Measurements from ENCODE around the gene ABCG4. TPM values are rescaled to one million over a fixed set of nuclear protein-coding genes. Genes with fewer than 3 reads are reported as not detected.
A peak's percentile ranks its signal among the peaks of the same experiment; 100 is the strongest.

Gene ABCG4
- total RNA-seq, 6 donors from 2014 or later: 0.06 to 0.78 TPM; not detected in 4

DNA sequence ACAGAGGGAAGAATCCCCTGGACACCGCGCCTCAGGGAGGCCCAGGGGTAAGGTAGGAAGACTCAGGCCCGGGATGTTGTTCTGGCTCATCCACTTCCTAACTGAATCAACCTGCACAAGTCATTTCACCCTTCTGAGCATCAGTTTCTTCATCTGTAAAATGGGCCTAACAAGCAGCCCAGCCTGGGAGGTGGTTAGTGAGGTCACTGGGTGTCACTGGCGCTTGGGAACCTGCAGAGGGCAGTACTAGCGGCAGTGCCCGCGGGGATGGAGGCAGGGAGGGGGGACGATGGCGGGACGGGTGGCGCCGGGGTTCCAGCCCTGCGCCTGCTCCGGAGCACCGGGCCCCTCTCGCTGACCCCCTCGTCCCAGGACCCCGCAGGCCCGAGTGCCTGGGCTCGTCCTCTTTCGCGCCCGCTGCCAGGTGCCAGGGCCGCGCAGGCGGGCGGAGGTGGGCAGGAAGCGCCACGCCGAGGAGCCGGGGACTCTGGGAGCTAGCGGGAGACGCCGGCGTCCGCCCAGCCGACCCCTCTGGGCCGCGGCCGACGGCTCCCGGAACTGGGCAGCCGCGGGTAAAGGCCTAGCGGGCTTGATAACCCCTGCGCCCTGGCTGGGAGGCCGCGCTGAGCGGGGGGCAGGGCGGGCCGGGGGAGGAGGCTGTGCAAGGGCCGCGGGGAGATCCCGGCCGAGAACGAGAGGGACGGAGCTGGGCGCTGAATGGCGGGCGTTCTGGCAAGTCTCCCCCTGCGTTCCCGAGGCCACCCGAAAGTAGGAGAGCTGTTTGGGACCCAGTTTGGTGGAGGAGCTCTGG is 19.8 kb downstream of the ABCG4 start, which contains the start of gene NLRX1:
Gene NLRX1, plus strand, starts transcription at position 255 of the 811 bp plus-strand sequence. CDS start 2,679 bp downstream, outside the sequence.
- peak; percentile 92 to 94 for DNase-seq
- WGBS, 2 donors: 10 to 14% methylated on average over 16 to 34 of the region's 63 CpGs
- Histone ChIP-seq H3K27ac (peak within 1 kb of the TSS; percentile 94 to 98 (median 96)), H3K4me3 (peak within 1 kb of the TSS; percentile 61 to 88 (median 87)), H3K4me1 (peaks cover 0 to 8% (median 6%) of the 10 kb centered on the region in 4 donors), H3K27me3 (no peaks in the 10 kb centered on the region), H3K36me3 (peaks cover 0 to 6% (median 5%) of the 10 kb centered on the region in 4 donors), H3K9me3 (no peaks in the 10 kb centered on the region)
- ATAC-seq (ENCODE audit: low FRiP score in 2 of 2): peak; percentile 94 to 98
- TF ChIP-seq EP300 (IDR thresholded peaks at IDR 0.05): no peak
- TF ChIP-seq, protein P1, sequence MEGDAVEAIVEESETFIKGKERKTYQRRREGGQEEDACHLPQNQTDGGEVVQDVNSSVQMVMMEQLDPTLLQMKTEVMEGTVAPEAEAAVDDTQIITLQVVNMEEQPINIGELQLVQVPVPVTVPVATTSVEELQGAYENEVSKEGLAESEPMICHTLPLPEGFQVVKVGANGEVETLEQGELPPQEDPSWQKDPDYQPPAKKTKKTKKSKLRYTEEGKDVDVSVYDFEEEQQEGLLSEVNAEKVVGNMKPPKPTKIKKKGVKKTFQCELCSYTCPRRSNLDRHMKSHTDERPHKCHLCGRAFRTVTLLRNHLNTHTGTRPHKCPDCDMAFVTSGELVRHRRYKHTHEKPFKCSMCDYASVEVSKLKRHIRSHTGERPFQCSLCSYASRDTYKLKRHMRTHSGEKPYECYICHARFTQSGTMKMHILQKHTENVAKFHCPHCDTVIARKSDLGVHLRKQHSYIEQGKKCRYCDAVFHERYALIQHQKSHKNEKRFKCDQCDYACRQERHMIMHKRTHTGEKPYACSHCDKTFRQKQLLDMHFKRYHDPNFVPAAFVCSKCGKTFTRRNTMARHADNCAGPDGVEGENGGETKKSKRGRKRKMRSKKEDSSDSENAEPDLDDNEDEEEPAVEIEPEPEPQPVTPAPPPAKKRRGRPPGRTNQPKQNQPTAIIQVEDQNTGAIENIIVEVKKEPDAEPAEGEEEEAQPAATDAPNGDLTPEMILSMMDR (IDR thresholded peaks at IDR 0.05): peak; percentile 90 to 95 (median 92)
- TF ChIP-seq POLR2AphosphoS5 (IDR thresholded peaks at IDR 0.05): peak; percentile 69 to 79
- peak in 3 of 4 donors; percentile 46 to 86 (median 85) for TF ChIP-seq POLR2A (IDR thresholded peaks at IDR 0.05)

DNA sequence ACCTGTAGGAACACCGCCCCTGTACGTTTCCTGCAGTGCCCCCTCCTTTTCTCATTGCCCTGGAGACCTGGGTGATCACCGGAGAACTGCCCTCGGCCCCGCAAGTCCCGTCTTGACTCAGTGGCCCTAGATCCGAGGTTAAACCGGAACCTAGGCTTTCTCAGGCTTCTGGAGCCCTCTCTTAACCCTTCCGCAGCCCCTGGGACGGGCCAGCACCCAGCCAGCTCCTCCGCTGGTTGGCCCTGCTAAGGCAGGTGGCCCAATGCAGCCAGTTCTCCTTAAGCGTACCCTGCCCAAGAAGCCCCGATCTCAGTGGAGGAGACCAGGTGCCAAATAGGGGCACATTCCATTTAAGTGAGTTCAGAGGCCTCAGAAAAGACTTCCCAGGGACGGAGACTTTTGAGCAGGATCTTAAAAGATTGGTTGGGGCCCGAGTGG is 20.4 kb downstream of the ABCG4 start:
- 18 to 39% methylated on average over 2 to 14 of the region's 15 CpGs for WGBS, 2 donors
- Histone ChIP-seq H3K27ac (peak overlapping the region; percentile 94 to 98 (median 96)), H3K36me3 (peaks cover 0 to 12% (median 10%) of the 10 kb centered on the region in 4 donors), H3K4me3 (peak overlapping the region; percentile 61 to 88 (median 87)), H3K4me1 (peaks cover 0 to 8% (median 6%) of the 10 kb centered on the region in 4 donors), H3K27me3 (no peaks in the 10 kb centered on the region), H3K9me3 (no peaks in the 10 kb centered on the region)
- DNase-seq: peak; percentile 77 to 83
- ATAC-seq (ENCODE audit: low FRiP score in 2 of 2): peak; percentile 64 to 77
- TF ChIP-seq POLR2AphosphoS5 (IDR thresholded peaks at IDR 0.05) (peak in 1 of 2 donors; percentile 46), EP300 (IDR thresholded peaks at IDR 0.05) (no peak)

DNA sequence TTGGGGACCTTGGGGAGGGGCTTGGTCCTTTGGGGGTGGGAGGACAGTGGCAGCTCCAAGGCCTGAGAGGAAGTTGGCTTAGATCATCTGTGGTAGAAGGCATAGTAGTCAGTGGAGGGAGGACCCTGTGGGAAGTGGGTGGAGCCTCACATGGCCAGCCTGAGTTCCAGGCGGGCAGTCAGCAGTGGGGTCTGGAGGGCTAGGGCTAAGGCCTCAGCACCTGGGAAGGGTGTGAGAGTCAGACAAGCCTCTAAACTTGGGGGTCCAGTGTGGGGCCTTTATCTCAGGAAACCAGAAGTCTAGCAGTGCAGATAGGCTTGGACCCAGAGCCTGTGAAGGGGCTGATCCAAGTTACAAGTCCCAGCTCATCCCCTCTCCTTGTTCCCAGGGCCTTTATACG is 23.7 kb downstream of the ABCG4 start:
- H3K4me1 ChIP-seq: peaks cover 0 to 8% (median 6%) of the 10 kb centered on the region in 4 donors
- TF ChIP-seq, protein P1 (IDR thresholded peaks at IDR 0.05): no peak
- TF ChIP-seq POLR2AphosphoS5 (IDR thresholded peaks at IDR 0.05) (no peak), EP300 (IDR thresholded peaks at IDR 0.05) (no peak), POLR2A (IDR thresholded peaks at IDR 0.05) (no peak)
- no peak overlapping the region for H3K27ac ChIP-seq
- WGBS, 2 donors: 83 to 88% methylated on average over 2 of the region's 2 CpGs
- H3K4me3 ChIP-seq: no peak overlapping the region
- H3K36me3 ChIP-seq: peaks cover 6 to 37% (median 24%) of the 10 kb centered on the region in 4 donors
- H3K9me3 ChIP-seq: no peaks in the 10 kb centered on the region
- peak in 1 of 2 donors; percentile 16 for DNase-seq
- no peak for ATAC-seq (ENCODE audit: low FRiP score in 2 of 2)
- H3K27me3 ChIP-seq: no peaks in the 10 kb centered on the region

DNA sequence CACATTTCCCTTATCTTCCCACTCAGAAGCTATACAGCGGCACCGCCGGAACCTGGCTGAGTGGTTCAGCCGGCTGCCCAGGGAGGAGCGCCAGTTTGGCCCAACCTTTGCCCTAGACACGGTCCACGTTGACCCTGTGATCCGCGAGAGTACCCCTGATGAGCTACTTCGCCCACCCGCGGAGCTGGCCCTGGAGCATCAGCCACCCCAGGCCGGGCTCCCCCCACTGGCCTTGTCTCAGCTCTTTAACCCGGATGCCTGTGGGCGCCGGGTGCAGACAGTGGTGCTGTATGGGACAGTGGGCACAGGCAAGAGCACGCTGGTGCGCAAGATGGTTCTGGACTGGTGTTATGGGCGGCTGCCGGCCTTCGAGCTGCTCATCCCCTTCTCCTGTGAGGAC is 24.6 kb downstream of the ABCG4 start:
- TF ChIP-seq POLR2A (IDR thresholded peaks at IDR 0.05): no peak
- Histone ChIP-seq H3K9me3 (no peaks in the 10 kb centered on the region), H3K27ac (no peak overlapping the region), H3K36me3 (peaks cover 6 to 42% (median 27%) of the 10 kb centered on the region in 4 donors), H3K27me3 (no peaks in the 10 kb centered on the region), H3K4me1 (peaks cover 0 to 7% (median 5%) of the 10 kb centered on the region in 4 donors), H3K4me3 (no peak overlapping the region)
- ATAC-seq (ENCODE audit: low FRiP score in 2 of 2) (no peak), DNase-seq (peak in 1 of 2 donors; percentile 65)
- 93 to 96% methylated on average over 21 of the region's 21 CpGs for WGBS, 2 donors

DNA sequence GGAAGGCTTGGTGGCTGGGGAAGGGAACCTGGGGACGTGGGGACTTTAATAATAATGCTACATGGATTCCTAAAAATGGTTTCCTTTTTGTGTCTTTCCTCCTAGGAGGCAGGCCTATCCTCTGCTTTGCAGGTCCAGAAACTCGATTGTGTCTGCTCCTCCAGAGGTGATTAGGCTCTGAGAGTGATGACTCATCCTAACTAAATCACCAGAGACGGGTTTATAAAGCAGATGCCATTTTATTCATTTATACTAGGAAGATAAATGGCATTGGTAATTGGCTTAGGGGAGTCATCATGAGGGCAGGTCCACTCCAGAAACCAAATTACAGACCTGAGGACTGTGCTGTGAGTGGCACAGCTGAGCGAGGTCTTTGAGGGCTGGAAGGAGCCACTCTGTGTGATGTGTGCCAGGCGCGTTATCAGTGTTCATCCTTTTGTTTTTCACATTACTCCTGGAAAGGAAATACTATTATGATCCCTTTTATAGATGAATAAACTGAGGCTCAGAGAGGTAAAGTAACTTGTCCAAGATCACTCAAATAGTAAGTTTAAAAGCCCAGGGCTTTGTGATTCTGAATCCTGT is 26.7 kb downstream of the ABCG4 start:
- no peak for ATAC-seq (ENCODE audit: low FRiP score in 2 of 2)
- H3K4me1 ChIP-seq: no peaks in the 10 kb centered on the region
- DNase-seq: no peak
- H3K4me3 ChIP-seq: no peak overlapping the region
- no peak for TF ChIP-seq POLR2AphosphoS5 (IDR thresholded peaks at IDR 0.05)
- TF ChIP-seq, protein P1 (IDR thresholded peaks at IDR 0.05): no peak
- no peak for TF ChIP-seq EP300 (IDR thresholded peaks at IDR 0.05)
- TF ChIP-seq POLR2A (IDR thresholded peaks at IDR 0.05): no peak
- H3K9me3 ChIP-seq: no peaks in the 10 kb centered on the region
- WGBS, 2 donors: 76 to 79% methylated on average over 6 of the region's 6 CpGs
- peaks cover 6 to 52% (median 35%) of the 10 kb centered on the region in 4 donors for H3K36me3 ChIP-seq
- no peaks in the 10 kb centered on the region for H3K27me3 ChIP-seq
- no peak overlapping the region for H3K27ac ChIP-seq
